Esophagus squamous epithelium (tissue), 5 donors: ENCODE results near the gene HBE1. TPM values are rescaled to one million over a fixed set of nuclear protein-coding genes. Genes with fewer than 3 reads are reported as not detected.

Experiments used
- DNase-seq: peaks from one replicate; lab custom pipeline; 2025; lab: John Stamatoyannopoulos, UW
- H3K27ac ChIP-seq, 4 donors: fragments of 200-600 bp; sonication (generic); one replicate each; pipeline ENCODE4 v1.5.1; 2016 to 2019; ENCODE audit warnings: mild to moderate bottlenecking in 1 of 4
- H3K27me3 ChIP-seq, 4 donors: fragments of 200-600 bp; sonication (generic); 1 replicate in 3 of 4; 2 replicates in 1 of 4; pipeline versions ENCODE4 v1.5.1 to v1.6.0; 2017 to 2021; ENCODE audit warnings: antibody characterized with exemption in 1 of 4
- H3K36me3 ChIP-seq, 3 donors: fragments of 200-600 bp; sonication (generic); one replicate each; pipeline ENCODE4 v1.5.1; 2016 to 2019
- H3K4me1 ChIP-seq, 3 donors: fragments of 200-600 bp; sonication (generic); one replicate each; pipeline ENCODE4 v1.5.1; 2017 to 2019
- H3K4me3 ChIP-seq, 4 donors: fragments of 200-600 bp; sonication (generic); 1 replicate in 3 of 4; 2 replicates in 1 of 4; pipeline ENCODE4 v1.5.1; 2016 to 2019; ENCODE audit warnings: mild to moderate bottlenecking in 2 of 4, moderate library complexity in 1 of 4
- H3K9me3 ChIP-seq, 3 donors: fragments of 200-600 bp; sonication (generic); one replicate each; pipeline ENCODE4 v1.5.1; 2016 to 2019
- POLR2A ChIP-seq, 4 donors: fragments of 450-650 bp; IDR thresholded peaks; one replicate each; pipeline ENCODE4 v1.6.1; 2017; ENCODE audit warnings: antibody characterized with exemption in 4 of 4, mild to moderate bottlenecking in 4 of 4, moderate library complexity in 3 of 4
- WGBS, 2 donors: methylation state at CpG; one replicate each; pipeline ENCODE4 v1.1.5; 2018; 5-methylcytosine and 5-hydroxymethylcytosine counted together
- intact Hi-C: fragments of 100-400 bp; cut with DNase I; formaldehyde crosslinking; loops from one replicate; pipeline ENCODE4 v1.15.0; 2022
- total RNA-seq, 4 donors: library from RNA; depleted of rRNA; stranded (reverse); fragments of >200 nt; gene quantifications; one replicate each; pipeline ENCODE4 v1.1.0, GENCODE V29; 2016
- TF ChIP-seq, protein P1 (sequence below), 6 experiments: fragments of 450-650 bp in 4 of 6; fragments of 200-600 bp in 2 of 6; sonication (generic) in 2 of 6; IDR thresholded peaks; one replicate each; pipeline ENCODE4 v1.5.1; 2016 to 2019; ENCODE audit warnings: antibody characterized with exemption in 6 of 6, mild to moderate bottlenecking in 4 of 6, moderate library complexity in 4 of 6
- donor health status: DM: yes; HTN: yes; CAD: no.

Gene HBE1
- total RNA-seq, 4 donors from 2014 or later = not detected

DNA sequence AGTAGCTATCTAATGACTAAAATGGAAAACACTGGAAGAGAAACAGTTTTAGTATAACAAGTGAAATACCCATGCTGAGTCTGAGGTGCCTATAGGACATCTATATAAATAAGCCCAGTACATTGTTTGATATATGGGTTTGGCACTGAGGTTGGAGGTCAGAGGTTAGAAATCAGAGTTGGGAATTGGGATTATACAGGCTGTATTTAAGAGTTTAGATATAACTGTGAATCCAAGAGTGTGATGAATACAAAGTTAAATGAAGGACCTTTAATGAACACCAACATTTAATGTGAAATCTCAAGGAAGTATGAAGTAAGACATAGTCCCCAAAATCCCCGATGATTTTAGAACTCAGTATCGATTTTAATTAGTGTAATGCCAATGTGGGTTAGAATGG, 32.3 kb downstream of the HBE1 start:
- intact Hi-C loops = no loop called here
- H3K27ac ChIP-seq = no peak overlapping the region
- WGBS, 2 donors = 87 to 95% methylated on average over 2 of the region's 2 CpGs

GRCh38 chr11:5235364-5236095, 34.2 kb downstream of the HBE1 start:
- 74 to 79% methylated on average over 5 of the region's 5 CpGs for WGBS, 2 donors
- TF ChIP-seq, protein P1, sequence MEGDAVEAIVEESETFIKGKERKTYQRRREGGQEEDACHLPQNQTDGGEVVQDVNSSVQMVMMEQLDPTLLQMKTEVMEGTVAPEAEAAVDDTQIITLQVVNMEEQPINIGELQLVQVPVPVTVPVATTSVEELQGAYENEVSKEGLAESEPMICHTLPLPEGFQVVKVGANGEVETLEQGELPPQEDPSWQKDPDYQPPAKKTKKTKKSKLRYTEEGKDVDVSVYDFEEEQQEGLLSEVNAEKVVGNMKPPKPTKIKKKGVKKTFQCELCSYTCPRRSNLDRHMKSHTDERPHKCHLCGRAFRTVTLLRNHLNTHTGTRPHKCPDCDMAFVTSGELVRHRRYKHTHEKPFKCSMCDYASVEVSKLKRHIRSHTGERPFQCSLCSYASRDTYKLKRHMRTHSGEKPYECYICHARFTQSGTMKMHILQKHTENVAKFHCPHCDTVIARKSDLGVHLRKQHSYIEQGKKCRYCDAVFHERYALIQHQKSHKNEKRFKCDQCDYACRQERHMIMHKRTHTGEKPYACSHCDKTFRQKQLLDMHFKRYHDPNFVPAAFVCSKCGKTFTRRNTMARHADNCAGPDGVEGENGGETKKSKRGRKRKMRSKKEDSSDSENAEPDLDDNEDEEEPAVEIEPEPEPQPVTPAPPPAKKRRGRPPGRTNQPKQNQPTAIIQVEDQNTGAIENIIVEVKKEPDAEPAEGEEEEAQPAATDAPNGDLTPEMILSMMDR (IDR thresholded peaks at IDR 0.05) = no peak
- TF ChIP-seq POLR2A (IDR thresholded peaks at IDR 0.05) = no peak
- Histone ChIP-seq H3K4me3 (no peak overlapping the region), H3K36me3 (no peaks in the 10 kb centered on the region), H3K27me3 (no peaks in the 10 kb centered on the region), H3K9me3 (no peaks in the 10 kb centered on the region), H3K4me1 (no peaks in the 10 kb centered on the region), H3K27ac (no peak overlapping the region)
- no peak for DNase-seq
- intact Hi-C loops = no loop called here

More for the DNA sequence above, 32.3 kb downstream of the HBE1 start:
- Histone ChIP-seq H3K4me1 (no peaks in the 10 kb centered on the region), H3K9me3 (no peaks in the 10 kb centered on the region), H3K4me3 (no peak overlapping the region), H3K36me3 (no peaks in the 10 kb centered on the region), H3K27me3 (no peaks in the 10 kb centered on the region)
- TF ChIP-seq, protein P1 (IDR thresholded peaks at IDR 0.05) = no peak
- no peak for TF ChIP-seq POLR2A (IDR thresholded peaks at IDR 0.05)
- no peak for DNase-seq

DNA sequence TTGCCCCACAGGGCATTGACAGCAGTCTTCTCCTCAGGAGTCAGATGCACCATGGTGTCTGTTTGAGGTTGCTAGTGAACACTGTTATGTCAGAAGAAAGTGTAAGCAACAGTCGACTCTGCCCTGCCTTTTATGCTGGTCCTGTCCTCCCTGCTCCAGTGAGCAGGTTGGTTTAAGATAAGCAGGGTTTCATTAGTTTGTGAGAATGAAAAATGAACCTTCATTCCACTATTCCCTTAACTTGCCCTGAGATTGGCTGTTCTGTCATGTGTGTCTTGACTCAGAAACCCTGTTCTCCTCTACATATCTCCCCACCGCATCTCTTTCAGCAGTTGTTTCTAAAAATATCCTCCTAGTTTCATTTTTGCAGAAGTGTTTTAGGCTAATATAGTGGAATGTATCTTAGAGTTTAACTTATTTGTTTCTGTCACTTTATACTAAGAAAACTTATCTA, 35.3 kb downstream of the HBE1 start, which contains the start of gene HBD:
Gene HBD, minus strand, starts transcription at position 103 of the 454 bp plus-strand sequence. Its CDS starts 50 bp downstream, at position 53.
- 37 to 52% methylated on average over 2 of the region's 2 CpGs for WGBS, 2 donors
- Histone ChIP-seq H3K4me3 (no peak within 1 kb of the TSS), H3K4me1 (no peaks in the 10 kb centered on the region), H3K27ac (no peak within 1 kb of the TSS), H3K27me3 (no peaks in the 10 kb centered on the region), H3K9me3 (no peaks in the 10 kb centered on the region), H3K36me3 (no peaks in the 10 kb centered on the region)
- no peak for DNase-seq
- TF ChIP-seq, protein P1 (IDR thresholded peaks at IDR 0.05) = no peak
- no peak for TF ChIP-seq POLR2A (IDR thresholded peaks at IDR 0.05)
- intact Hi-C loops = no loop called here

GRCh38 chr11:5233307-5233706, 36.4 kb downstream of the HBE1 start:
- TF ChIP-seq POLR2A (IDR thresholded peaks at IDR 0.05) = no peak
- TF ChIP-seq, protein P1 (IDR thresholded peaks at IDR 0.05) = no peak
- Histone ChIP-seq H3K27ac (no peak overlapping the region), H3K9me3 (no peaks in the 10 kb centered on the region), H3K4me3 (no peak overlapping the region), H3K27me3 (no peaks in the 10 kb centered on the region), H3K4me1 (no peaks in the 10 kb centered on the region), H3K36me3 (no peaks in the 10 kb centered on the region)
- no peak for DNase-seq
- intact Hi-C loops = no loop called here
- 46 to 63% methylated on average over 1 of the region's 1 CpG for WGBS, 2 donors

DNA sequence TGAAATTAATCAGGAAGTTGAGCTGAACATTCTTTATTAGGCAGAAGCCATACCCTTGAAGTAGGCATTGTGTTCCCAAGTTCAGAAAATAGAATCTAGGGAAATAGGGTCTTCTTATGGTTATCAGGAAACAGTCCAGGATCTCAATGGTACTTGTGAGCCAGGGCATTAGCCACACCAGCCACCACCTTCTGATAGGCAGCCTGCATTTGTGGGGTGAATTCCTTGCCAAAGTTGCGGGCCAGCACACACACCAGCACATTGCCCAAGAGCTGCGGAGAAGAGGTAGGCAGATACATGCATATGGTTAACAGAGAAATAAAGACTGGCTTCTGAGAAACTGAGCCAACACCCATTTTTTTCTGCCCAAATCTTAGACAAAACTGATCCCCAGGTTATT, 36.9 kb downstream of the HBE1 start:
- no peaks in the 10 kb centered on the region for H3K27me3 ChIP-seq
- intact Hi-C loops = no loop called here

More for the DNA sequence above, 36.9 kb downstream of the HBE1 start:
- DNase-seq = no peak
- no peak for TF ChIP-seq POLR2A (IDR thresholded peaks at IDR 0.05)
- TF ChIP-seq, protein P1 (IDR thresholded peaks at IDR 0.05) = no peak
- Histone ChIP-seq H3K4me3 (no peak overlapping the region), H3K4me1 (no peaks in the 10 kb centered on the region), H3K27ac (no peak overlapping the region), H3K36me3 (no peaks in the 10 kb centered on the region), H3K9me3 (no peaks in the 10 kb centered on the region)
- 84 to 100% methylated on average over 2 of the region's 2 CpGs for WGBS, 2 donors
